Measurements from ENCODE around the gene PBX4. TPM values are rescaled to one million over a fixed set of nuclear protein-coding genes. Genes with fewer than 3 reads are reported as not detected.
"Not testable (repeated sequence)": the region's sequence is repeated elsewhere in the genome, so short reads cannot be mapped to it uniquely, and the experiment has no call there.

The PBX4 gene
- polyA plus RNA-seq, 3 donors: 1.8 to 3.1 (median 2.9) TPM

DNA sequence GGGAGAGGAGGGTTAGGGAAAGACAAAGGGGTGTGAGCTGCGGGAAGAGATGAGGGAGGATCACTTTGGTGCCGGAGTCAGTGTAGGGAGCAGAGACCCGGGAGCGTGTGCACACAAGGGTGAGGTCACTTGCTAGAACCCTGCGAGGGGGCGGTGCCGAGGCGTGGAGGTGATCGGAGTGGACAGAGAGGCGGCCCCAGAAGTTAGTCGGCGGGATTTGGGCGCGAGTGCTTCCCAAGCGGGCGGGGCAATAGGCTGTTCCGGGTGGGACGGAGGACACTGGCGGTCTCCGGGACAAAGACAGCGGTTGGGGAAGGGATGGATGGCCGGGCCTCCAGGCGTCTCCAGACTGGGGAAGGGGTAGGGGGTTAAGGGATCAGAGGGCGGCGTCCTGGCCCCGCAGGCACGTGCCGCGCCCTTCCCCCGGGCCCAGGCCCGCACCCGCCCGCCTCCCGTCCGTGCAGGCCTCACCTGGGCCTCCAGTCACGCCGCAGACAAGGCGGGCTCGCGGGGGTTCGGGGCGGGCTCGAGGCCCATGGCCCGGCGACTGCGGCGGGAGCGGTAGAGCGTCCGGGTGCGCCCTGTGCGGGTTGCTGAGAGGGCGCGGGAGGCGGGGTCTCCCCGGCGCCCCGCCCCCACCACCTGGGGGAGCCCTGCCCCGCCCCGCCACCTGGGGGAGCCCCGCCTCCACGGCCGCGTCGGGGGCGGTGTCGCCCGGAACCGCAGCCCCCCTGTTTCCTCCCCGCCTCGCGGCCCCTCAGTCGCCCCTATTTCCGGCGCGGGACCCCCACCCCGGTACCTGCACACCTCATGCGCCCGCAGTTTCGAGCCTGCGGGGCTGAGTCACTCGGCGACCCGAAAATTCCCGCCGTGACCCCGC lies 9.4 kb upstream of the PBX4 start, which contains the start of gene LPAR2:
Gene LPAR2, minus strand, starts transcription at position 600 of the 880 bp plus-strand sequence. CDS start 945 bp downstream, outside the sequence.
- no peak for DNase-seq (ENCODE audit: low read depth in 3 of 3, low spot score in 2 of 3)

DNA sequence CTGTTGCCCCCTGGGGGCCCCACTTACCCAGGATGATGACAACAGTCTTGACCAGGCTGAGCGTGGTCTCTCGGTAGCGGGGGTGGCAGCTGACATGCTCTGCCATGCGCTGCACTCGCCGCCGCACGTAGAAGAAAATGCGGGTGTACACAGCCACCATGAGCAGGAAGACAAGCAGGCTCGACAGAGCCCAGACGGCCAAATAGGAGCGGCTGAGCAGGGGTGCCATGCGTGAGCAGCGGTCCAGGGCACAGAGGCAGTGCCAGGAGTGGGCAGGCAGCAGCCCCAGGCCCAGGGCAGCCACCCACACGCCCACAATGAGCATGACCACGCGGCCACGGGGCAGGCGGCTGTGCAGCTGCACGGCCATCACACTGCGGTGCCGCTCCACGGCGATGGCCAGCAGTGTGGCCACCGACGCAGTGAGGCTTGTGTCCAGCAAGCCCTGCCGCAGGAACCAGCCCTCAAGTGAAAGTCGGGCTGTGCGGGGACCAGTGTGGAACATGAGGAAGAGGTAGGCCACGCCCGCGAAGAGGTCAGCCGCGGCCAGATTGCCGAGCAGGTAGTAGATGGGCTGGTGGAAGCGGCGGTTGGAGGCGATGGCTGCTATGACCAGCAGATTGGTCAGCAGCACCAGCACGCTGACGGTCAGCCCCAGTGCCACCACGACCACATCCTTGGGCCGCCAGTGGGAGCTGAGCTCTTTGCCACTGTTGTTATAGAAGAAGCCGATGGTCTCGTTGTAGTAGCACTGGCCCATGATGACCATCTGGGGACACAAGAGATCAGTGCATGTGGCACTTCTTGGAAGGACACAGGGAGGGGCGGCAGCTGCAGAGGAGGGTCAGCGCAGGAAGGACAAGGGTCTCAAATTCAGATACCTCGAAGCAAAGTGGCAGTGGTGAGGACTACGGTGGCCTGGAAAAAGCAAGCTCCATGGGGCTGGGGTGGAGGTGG lies 8.3 kb upstream of the PBX4 start:
- DNase-seq (ENCODE audit: low read depth in 3 of 3, low spot score in 2 of 3): no peak

DNA sequence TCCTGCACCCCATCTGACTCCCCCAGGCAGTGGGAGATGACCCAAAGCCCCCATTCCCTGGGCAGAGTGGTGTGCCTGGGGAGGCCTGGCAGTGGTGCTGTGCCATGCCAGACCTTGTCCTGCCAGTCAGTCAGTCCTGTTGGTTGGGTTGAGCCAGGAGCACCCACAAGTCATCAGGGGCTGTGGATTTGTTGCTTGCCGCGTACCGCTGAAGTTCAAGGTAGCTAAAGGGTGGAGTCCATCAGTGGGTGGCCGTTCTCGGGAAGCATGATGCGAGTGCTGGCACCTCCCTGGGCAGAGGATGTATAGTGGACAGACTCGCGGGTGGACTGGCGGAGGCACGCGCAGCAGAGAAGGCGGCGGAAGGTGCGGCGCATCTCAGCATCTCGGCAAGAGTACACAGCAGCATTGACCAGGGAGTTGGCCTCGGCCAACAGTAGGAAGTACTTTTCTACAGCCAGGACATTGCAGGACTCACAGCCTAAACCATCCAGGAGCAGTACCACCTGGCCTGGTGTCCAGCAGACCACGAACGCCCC lies 5.6 kb upstream of the PBX4 start:
- no peak for DNase-seq (ENCODE audit: low read depth in 3 of 3, low spot score in 2 of 3)

DNA sequence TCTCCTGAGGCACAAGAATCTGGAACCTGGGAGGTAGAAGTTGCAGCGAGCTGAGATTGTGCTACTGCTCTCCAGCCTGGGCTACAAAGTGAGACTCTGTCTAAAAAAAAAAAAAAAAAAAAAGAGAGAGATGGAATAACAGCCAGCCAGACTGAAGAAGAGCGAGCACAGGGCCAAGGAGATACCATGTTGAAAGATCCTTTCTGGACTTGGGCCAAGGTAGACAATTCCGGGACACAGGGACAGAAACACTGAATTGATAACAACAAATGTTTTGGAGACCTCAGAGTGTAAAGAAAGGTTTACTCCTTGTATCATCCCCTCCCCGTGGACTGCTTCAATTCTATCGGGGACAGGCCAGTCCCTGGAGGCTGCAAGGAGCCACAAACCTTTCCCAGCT lies 4.9 kb upstream of the PBX4 start:
- no peak for DNase-seq (ENCODE audit: low read depth in 3 of 3, low spot score in 2 of 3)

DNA sequence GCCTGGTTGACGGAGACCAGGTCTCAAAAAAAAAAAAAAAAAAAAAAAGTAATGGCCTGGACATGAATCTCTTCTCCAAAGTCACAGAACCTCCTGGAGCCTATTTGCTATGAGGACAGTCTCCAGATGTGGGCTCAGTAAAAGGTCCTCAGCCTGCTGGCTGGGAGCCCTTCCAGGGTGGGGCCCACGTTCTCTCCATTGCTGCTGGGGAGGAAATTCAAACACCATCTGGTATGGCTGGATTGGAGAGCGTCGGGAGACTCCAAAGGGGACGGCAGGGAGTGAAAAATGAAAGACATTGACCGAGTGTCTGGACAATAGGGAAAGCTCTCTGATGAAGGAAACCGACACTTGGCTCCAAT lies 1.3 kb upstream of the PBX4 start:
- DNase-seq (ENCODE audit: low read depth in 3 of 3, low spot score in 2 of 3): no peak

DNA sequence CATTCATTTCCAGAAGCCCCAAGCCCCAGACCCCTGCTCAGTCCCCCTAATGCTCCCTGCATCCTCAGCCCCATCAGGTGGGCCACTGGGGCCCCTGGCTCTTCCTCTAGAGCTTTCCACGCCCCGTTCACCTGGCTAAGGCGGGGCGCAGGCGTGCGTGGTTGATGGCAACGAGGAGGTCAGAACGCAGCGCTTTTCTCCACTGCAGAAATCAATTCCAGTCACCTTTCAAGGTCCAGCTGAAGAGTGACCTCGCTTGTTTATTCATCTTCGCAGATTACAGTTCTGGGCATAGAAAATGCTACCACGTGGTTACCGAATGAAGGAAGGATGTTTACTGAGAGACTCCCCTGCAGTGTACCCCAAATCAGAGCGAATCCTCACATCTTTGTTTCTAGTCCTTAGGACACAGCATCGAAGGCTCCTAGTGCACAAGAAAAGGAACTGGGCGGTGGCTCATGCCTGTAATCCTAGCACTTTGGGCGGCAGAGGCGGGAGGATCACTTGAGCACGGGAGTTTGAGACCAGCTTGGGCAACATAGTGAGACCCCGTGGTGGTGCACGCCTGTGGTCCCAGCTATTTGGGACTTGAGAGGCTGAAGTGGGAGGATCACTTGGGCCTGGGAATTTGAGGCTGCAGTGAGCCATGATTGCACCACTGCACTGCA lies 828 bp upstream of the PBX4 start:
- no peak for DNase-seq (ENCODE audit: low read depth in 3 of 3, low spot score in 2 of 3)

DNA sequence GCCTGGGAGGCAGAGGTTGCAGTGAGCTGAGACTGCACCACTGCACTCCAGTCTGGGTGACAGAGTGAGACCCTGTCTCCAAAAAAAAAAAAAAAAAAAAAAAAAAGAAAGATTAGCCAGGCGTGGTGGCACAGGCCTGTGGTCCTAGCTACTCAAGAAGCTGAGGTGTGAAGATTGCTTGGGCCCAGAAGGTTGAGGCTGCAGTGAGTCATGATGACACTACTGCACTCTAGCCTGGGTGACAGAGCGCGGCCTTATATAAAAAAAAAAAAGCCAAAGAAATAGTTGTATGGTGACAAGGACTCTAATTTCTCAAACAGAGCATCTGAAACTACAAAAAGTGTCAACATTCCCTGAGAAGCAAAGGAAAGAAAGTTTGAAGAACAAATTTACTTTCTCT lies 3.4 kb downstream of the PBX4 start:
- no peak for DNase-seq (ENCODE audit: low read depth in 3 of 3, low spot score in 2 of 3)

DNA sequence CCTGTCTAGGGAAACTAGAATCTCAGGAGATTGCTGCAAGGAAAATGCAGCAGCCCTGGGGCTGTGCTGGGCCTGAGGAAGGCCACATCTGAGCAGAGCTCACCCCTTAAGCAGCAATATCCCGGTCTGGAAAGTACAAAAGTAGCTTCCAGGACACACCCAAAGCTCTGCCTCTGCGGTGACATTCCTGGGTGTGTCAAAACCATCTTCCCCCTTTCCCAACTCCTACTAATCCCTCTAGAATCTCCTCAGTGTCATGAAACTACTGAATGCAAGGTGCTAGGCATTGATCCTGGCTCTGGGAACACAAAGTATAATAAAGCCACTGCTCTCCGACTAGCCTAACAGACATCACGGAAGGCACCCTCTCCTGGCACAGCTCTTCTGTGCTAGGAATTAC lies 5.0 kb downstream of the PBX4 start:
- no peak for DNase-seq (ENCODE audit: low read depth in 3 of 3, low spot score in 2 of 3)

DNA sequence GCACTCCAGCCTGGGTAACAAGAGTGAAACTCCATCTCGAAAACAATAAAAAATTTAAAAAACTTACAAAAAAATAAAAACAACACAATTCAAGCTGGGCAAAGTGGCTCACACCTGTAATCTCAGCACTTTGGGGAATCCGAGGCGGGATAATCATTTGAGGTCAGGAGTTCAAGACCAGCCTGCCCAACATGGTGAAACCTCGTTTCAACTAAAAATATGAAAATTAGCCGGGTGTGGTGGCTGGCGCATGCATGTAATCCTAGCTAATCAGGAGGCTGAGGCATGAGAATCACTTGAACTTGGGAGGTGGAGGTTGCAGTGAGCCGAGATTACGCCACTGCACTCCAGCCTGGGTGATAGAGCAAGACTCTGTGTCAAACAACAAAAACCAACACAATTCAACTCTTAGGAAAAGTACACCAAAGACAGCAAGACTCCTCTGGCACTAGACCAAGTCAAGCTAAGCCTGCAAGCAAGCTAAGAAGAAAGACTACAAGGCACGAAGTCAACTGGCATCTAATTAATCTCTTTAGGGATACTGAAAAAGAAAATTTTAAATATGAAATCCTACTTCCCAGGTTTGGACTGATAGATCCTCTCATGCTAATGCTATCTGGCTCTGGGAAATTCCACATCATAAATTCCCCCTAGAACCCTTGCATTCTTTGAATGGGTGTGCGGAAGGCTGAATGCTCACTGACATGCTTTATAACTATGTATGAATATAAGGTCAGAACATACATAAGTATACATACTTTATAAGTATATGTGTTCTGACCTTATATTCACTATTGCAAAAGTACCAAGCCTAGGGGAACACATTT lies 7.9 kb downstream of the PBX4 start:
- DNase-seq (ENCODE audit: low read depth in 3 of 3, low spot score in 2 of 3): no peak

DNA sequence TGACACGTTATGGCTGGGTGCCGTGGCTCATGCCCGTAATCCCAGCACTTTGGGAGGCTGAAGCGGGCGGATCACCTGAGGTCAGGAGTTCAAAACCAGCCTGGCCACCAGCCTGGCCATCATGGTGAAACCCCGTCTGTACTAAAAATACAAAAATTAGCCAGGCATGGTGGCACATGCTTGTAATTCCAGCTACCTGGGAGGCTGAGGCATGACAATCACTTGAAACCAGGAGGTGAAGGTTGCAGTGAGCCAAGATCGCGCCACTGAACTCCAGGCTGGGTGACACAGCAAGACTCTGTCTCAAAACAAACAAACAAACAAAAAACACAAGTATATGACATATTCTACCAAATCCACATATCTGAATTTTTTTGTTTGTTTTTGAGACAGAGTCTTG lies 11.8 kb downstream of the PBX4 start:
- not testable (repeated sequence) for DNase-seq (ENCODE audit: low read depth in 3 of 3, low spot score in 2 of 3)

DNA sequence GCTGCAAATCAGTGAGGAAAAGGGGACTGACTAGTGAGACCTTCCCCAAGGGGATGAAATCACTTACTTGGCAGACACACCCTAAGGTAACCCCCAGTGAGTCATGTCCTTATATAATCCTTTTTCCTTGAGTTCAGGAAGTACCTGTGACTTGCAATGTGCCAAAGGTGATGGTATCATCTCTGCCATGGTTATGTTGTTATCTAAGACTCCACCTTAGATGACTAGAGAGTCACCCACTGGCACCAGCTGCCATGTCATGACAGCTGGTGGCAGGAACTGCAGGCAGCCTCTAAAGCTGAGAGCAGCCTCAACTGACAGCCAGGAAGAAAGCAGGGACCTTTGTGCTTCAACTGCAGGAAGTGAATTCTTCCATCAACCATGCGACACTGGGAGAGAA lies 12.5 kb downstream of the PBX4 start:
- no peak for DNase-seq (ENCODE audit: low read depth in 3 of 3, low spot score in 2 of 3)

DNA sequence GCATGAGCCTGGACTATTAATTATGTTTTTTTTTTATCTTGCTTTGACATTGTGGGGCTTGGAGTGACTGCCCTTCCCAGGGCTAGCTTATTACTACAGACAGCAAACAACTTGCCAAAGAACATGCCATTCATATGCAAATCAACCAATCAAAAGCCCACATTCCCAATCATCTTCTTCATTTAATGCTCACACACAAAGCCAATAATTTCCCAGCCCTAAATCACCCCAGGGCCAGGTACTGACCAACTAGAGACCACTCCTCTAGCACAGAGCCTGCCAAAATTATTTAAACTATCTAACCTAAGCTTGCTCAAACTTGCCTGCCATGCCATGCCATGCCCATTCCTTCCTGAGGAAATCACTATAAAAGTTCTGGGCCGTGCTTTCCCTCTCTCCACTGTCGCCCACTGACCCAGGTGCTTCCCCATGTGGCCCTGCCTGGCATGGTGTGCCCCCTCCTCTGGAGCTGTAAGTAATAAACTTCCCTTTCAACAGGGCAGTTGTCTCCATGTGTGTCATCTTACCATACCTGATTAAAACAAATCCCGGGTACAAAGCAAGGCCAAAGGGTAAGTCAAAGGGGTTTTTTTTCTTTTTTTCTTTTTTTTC lies 15.7 kb downstream of the PBX4 start:
- DNase-seq (ENCODE audit: low read depth in 3 of 3, low spot score in 2 of 3): no peak

DNA sequence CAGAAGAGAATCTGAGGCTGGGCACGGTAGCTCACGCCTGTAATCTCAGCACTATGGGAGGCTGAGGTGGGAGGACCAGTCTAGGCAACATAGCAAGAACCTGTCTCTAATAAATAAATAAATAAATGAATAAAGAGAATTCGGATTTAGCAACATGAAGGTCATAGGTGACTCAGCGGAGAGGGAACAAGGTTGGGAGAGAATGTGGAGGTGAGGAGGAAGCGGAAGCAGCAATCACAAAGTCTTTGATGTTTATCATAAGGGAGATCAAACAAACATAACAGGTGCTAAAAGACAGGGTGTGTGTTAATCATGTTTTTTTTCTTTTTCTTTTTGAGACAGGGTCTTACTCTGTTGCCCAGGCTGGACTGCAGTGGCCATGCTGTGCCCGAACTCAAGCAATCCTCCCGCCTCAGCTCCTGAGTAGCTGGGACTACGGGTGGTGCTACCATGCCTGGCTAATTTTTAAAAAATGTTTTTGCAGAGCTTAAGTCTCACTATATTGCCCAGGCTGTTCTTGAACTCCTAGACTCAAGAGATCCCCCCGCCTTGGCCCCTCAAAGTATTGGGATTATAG lies 16.3 kb downstream of the PBX4 start:
- DNase-seq (ENCODE audit: low read depth in 3 of 3, low spot score in 2 of 3): no peak

DNA sequence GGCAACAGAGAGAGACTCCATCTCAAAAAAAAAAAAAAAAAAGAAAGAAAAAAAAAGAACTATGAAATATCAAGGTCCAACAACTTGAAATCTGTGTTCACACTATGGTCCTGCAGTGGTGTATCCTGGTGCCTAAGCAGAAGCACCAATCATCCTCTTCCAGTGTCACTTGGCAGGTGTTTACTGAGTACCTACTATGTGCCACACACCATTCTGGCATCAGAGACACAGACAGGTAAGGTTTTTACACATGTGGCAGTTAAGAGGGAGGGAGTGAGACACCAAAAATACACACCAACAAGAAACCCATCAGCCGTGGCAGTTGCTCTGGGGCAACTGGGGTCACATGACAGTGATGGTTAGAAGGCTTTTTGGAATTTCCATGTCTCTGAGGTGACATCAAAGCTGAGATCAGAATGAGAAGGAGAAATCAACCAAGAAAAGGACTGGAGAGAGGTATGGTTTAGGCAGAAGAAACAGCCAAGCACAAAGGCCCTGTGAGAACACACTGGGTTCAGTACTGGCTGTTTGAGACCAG lies 17.6 kb downstream of the PBX4 start:
- no peak for DNase-seq (ENCODE audit: low read depth in 3 of 3, low spot score in 2 of 3)

DNA sequence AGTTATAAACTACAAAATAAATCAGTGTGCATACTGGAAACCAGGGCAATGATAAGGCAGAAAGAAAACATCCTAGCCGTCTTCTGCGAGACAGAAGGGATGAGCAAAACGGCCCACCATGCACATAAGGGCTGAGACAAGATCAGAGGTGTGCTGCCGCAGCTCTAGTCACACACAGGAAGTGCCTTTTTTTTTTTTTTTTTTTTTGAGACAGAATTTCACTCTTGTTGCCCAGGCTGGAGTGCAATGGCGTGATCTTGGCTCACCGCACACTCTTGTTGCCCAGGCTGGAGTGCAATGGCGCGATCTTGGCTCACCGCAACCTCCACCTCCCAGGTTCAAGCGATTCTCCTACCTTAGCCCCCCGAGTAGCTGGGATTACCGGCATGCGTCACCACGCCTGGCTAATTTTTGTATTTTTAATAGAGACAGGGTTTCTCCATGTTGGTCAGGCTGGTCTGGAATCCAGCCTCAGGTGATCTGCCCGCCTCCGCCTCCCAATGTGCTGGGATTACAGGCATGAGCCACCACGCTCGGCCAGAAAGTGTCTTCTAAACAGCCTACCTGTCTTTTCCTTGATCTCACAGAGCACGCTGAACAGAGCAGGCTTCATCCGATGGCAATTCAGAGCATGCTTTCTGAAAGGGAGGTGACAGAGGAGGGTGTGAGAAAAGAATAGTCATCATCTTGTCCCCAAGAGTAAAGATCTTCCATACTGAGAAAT lies 19.6 kb downstream of the PBX4 start:
- not testable (repeated sequence) for DNase-seq (ENCODE audit: low read depth in 3 of 3, low spot score in 2 of 3)

DNA sequence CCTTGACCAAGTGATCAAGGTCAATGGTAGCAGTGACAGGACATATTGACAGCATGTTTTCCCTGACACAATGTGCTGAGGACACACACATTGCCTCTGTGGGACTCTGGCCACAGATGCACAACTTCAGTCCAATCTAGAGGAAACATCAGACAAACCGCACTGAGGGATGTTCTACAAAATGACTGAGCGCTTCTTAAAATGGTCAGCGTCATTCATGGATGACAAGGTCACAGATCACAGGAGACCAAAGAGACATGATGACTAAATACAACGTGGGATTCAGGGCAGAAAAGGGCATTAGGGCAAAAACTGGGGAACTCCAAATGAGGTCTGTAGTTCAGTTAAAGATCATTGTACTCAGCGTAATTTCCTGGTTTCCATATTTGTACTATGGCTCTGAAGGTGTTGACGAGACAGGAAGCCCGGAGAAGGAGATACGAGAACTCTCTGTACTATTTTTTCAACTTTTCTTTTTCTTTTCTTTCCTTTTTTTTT lies 20.6 kb downstream of the PBX4 start:
- no peak for DNase-seq (ENCODE audit: low read depth in 3 of 3, low spot score in 2 of 3)

DNA sequence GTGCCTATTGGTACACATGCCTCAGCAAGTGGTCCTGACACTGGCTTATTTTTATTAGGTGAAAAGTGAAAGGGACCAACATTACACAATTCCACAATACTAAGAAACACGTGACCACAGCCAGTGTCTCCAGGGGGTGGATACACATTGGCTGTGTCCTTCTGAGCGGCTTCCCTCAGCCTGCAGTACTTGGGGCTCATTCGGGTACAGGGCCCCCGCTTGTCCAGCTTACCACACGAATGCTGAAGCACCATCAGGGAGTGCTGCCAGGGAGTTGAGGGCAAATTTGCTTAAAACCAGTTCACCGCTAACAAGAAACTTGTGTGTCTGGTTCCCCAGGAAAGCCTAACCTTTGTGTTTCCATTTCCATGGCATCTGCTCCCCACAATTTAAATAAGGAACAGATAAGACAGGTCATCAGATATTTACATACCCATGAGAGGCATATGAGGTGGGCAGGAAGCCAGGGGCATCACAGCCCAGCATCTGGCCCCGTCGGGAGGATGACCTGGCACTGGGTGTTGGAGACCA lies 23.3 kb downstream of the PBX4 start:
- DNase-seq (ENCODE audit: low read depth in 3 of 3, low spot score in 2 of 3): no peak

DNA sequence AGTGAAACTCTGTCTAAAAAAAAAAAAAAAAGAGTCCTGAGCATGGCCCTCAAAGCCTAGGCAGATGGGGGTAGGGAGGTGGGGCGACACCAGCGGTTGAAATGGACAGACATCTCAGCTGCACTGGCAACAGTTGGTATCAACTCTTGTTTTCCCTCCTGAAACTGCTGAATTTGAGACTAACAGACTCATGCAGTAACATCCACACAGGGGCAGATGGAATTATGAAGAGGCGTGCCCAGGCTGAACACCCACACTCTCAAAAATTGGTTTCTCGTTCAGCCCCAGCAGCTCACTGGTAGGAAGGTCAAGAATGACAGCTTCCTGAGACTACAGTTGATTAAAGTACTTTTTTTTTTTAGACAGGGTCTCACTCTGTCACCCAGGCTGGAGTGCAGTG lies 24.1 kb downstream of the PBX4 start:
- no peak for DNase-seq (ENCODE audit: low read depth in 3 of 3, low spot score in 2 of 3)

Data from right renal cortex interstitium (tissue), 3 donors.